GM21825 (cell line): ENCODE measurements around the gene TOR3A.

Experiments used
- ATAC-seq: cut with Tn5 transposase; IDR thresholded peaks from one replicate; pipeline ENCODE4 v1.9.1; 2021; ENCODE audit warnings: mild to moderate bottlenecking, moderate library complexity; ENCODE audit not compliant: unreplicated experiment

Gene TOR3A

GRCh38 chr1:179066471-179066870 lies 15.4 kb upstream of the TOR3A start:
- ATAC-seq: no peak

GRCh38 chr1:179077396-179077795 lies 4.5 kb upstream of the TOR3A start:
- no peak for ATAC-seq

- no peak for ATAC-seq
Measured at GRCh38 chr1:179079113-179079761, 2.6 kb upstream of the TOR3A start.

- ATAC-seq: peak; percentile 22
Measured at GRCh38 chr1:179080866-179081686, 794 bp upstream of the TOR3A start.

- ATAC-seq: peak; percentile 15
Measured at GRCh38 chr1:179082333-179082998, 596 bp downstream of the TOR3A start.

GRCh38 chr1:179082999-179083335 lies 1.1 kb downstream of the TOR3A start:
- ATAC-seq: no peak

- ATAC-seq: no peak
Measured at GRCh38 chr1:179083533-179083932, 1.7 kb downstream of the TOR3A start.

- ATAC-seq: no peak
Measured at GRCh38 chr1:179087665-179088064, 5.8 kb downstream of the TOR3A start.

GRCh38 chr1:179089827-179090482 lies 8.1 kb downstream of the TOR3A start:
- ATAC-seq: no peak

- no peak for ATAC-seq
Measured at GRCh38 chr1:179090522-179090921, 8.7 kb downstream of the TOR3A start.

GRCh38 chr1:179090923-179091322 lies 9.1 kb downstream of the TOR3A start:
- ATAC-seq: no peak

GRCh38 chr1:179091691-179092165 lies 9.9 kb downstream of the TOR3A start:
- no peak for ATAC-seq

GRCh38 chr1:179092896-179093461 lies 11.1 kb downstream of the TOR3A start:
- ATAC-seq: no peak

- no peak for ATAC-seq
Measured at GRCh38 chr1:179094818-179095217, 12.9 kb downstream of the TOR3A start.

- ATAC-seq: no peak
Measured at GRCh38 chr1:179095377-179095776, 13.5 kb downstream of the TOR3A start.

- ATAC-seq: no peak
Measured at GRCh38 chr1:179095924-179096323, 14.1 kb downstream of the TOR3A start.

GRCh38 chr1:179099891-179100290 lies 18.0 kb downstream of the TOR3A start:
- ATAC-seq: no peak

- ATAC-seq: no peak
Measured at GRCh38 chr1:179101566-179101965, 19.7 kb downstream of the TOR3A start.

- no peak for ATAC-seq
Measured at GRCh38 chr1:179103999-179104398, 22.1 kb downstream of the TOR3A start.

- ATAC-seq: no peak
Measured at GRCh38 chr1:179104611-179105250, 22.9 kb downstream of the TOR3A start.
